Measurements from ENCODE around the gene CHRNB2. TPM values are rescaled to one million over a fixed set of nuclear protein-coding genes. Genes with fewer than 3 reads are reported as not detected.

CHRNB2 gene
- total and polyA plus RNA-seq, 2 of the 8 experiments (the other 6 are each of a cell fraction or from before 2014, with no cell fraction given): 3.1 to 4.1 TPM

DNA sequence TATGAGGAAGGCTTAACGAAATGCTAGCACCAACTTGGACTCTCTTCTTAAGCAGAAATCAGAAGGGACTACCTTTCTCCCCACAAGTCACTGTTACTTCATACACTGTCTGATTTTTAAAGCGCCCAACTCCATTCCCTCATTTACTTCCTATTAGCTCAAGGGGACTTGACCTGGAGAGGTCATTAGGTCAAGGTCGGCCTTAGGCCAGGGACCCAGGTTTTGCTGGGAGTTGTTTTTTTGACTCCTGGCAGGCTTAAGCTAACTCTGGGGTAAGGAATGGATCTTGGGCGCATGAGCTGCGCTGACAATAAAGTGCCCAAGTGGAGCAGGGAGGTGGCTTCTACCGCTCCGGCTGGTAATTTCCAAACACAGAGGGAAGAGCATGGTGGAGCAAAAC lies 23.6 kb downstream of the CHRNB2 start:
- Histone ChIP-seq H3K79me2 (ENCODE audit: control insufficient read depth in 1 of 2, insufficient read depth in 2 of 2, low read length in 2 of 2) (no peaks in the 10 kb centered on the region), H4K8ac (ENCODE audit: extremely low read depth, insufficient read depth, low read length) (no peak overlapping the region), H3K36me3 (ENCODE audit: control insufficient read depth in 2 of 4, insufficient read depth in 4 of 4, low read length in 3 of 4) (peaks cover 46 to 94% (median 77%) of the 10 kb centered on the region in 4 experiments), H2BK12ac (ENCODE audit: low read depth, low read length) (no peak overlapping the region), H2AFZ (ENCODE audit: low read length) (no peak overlapping the region), H2BK15ac (ENCODE audit: low read length) (no peak overlapping the region), H3K79me1 (ENCODE audit: low read depth, low read length) (peaks cover 4% of the 10 kb centered on the region; the same call in 1 of the 2 replicates), H3K4me3 (ENCODE audit: extremely low read depth in 1 of 4, insufficient read depth in 2 of 4, low read depth in 3 of 4, low read length in 4 of 4) (no peak overlapping the region), H3K27me3 (replicated peaks in 1 of 4; ENCODE audit: control insufficient read depth in 3 of 4, extremely low read depth in 1 of 4, insufficient read depth in 3 of 4, low read length in 3 of 4) (no peaks in the 10 kb centered on the region), H2BK120ac (replicated peaks; ENCODE audit: low read depth, low read length) (no peak overlapping the region), H2BK20ac (ENCODE audit: low read length) (no peak overlapping the region), H3K56ac (replicated peaks; ENCODE audit: insufficient read length, low read depth, low read length) (no peak overlapping the region), H3K9ac (replicated peaks in 1 of 4; ENCODE audit: extremely low read depth in 1 of 4, low read depth in 3 of 4, low read length in 3 of 4) (no peak overlapping the region), H3K27ac (ENCODE audit: low read depth, low read length) (no peak overlapping the region), H3K18ac (ENCODE audit: extremely low read depth, low read length) (no peak overlapping the region), H3K4me2 (ENCODE audit: insufficient read depth in 1 of 2, low read depth in 2 of 2, low read length in 2 of 2) (no peak overlapping the region), H4K20me1 (replicated peaks in 1 of 2; ENCODE audit: control insufficient read depth in 1 of 2, insufficient read depth in 2 of 2, low read length in 2 of 2) (peaks cover 9 to 11% of the 10 kb centered on the region in 2 experiments), H3K14ac (ENCODE audit: insufficient read length) (no peak overlapping the region), H4K5ac (ENCODE audit: insufficient read length, low read depth, low read length) (no peak overlapping the region), H3K23me2 (ENCODE audit: low read depth, low read length) (no peaks in the 10 kb centered on the region), H2AK5ac (ENCODE audit: low read depth, low read length) (no peak overlapping the region), H4K91ac (replicated peaks; ENCODE audit: insufficient read length, low read length) (no peak overlapping the region), H3K4me1 (replicated peaks in 1 of 4; ENCODE audit: control insufficient read depth in 3 of 4, insufficient read depth in 4 of 4, low read length in 3 of 4) (no peaks in the 10 kb centered on the region), H3K9me3 (ENCODE audit: insufficient read depth in 2 of 2, low read depth in 1 of 2, low read length in 1 of 2) (no peaks in the 10 kb centered on the region), H2BK5ac (ENCODE audit: low read depth, low read length) (no peak overlapping the region), H3K4ac (replicated peaks; ENCODE audit: insufficient read length, low read depth, low read length) (no peak overlapping the region), H3K23ac (ENCODE audit: insufficient read length) (no peak overlapping the region)
- CTCF ChIA-PET (ENCODE audit: partially characterized antibody): interaction anchor here (0.6 to 4.8 kb wide), 7 partner anchors 14 to 353 kb away, joined by 3 to 21 read pairs (median 4); no protein-coding TSS in a partner anchor
- WGBS, 2 experiments (ENCODE audit: extremely low coverage in 1 of 2, insufficient coverage in 1 of 2, insufficient read length in 1 of 2, insufficient replicate concordance in 2 of 2, low coverage in 1 of 2, low lambda C conversion rate in 2 of 2, missing lambda C conversion rate in 1 of 2): 94% methylated on average over 7 of the region's 7 CpGs; no CpG with 5 or more reads in 1 of the 2 experiments
- no peak for FAIRE-seq
- DNase-seq (ENCODE audit: low read depth in 1 of 2, low spot score in 2 of 2): no peak
- POLR2A ChIA-PET (ENCODE audit: partially characterized antibody): interaction anchor here (0.7 to 3.0 kb wide), 5 partner anchors 8 to 17 kb away, joined by 3 to 23 read pairs (median 5); no protein-coding TSS in a partner anchor
- no peak for TF ChIP-seq ATF3 (IDR thresholded peaks at IDR 0.05; ENCODE audit: insufficient read depth, low read depth, low read length)

All from H1 (cell line).